ENCODE measurements around the gene NPC1L1. TPM values are rescaled to one million over a fixed set of nuclear protein-coding genes. Genes with fewer than 3 reads are reported as not detected.

The NPC1L1 gene
- total and polyA plus RNA-seq, 2 of the 4 experiments (the other 2 are of a cell fraction), result 0.07 TPM; not detected in 1

DNA sequence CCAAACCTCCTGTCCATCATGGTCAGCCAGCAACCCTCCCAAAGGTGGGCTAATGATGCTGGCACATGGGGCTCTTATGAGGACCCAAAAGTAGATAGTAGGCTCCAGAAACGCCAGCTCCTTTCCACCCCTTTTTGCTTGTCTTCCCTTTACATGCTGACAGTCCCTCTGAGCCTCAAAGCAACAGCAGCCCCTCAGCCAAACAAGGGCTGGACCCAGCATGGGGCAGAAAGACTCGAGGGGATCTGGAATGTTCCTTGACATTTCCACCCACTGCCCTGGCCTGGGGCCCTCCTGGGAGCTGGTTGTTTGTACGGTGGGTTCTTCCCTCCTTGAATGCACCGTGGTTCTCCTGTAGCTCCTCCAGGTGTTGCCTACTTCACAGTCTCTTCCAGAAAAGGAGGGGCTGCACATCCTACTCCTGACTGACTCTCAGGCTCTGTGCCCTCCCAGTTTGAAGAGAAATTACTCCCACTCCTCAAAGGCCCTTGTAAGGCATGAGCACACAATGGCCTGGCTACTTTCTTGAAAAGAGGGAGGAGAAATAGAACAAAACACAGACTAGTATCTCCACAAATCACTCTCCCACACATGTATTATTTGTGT lies 29.2 kb downstream of the NPC1L1 start:
- H3K18ac ChIP-seq (ENCODE audit: low read depth, low read length), result no peak overlapping the region
- no peak for DNase-seq
- no peaks in the 10 kb centered on the region; the same call in 1 of the 2 replicates for H3K9me1 ChIP-seq (ENCODE audit: insufficient read depth, low read length)
- no peak overlapping the region for H2AK9ac ChIP-seq (replicated peaks; ENCODE audit: low read depth, low read length, poor library complexity)
- no peak overlapping the region for H2AFZ ChIP-seq (replicated peaks; ENCODE audit: low read length, poor library complexity)
- H3K79me1 ChIP-seq (ENCODE audit: low read depth in 1 of 2, low read length in 2 of 2), result no peaks in the 10 kb centered on the region
- H3K27ac ChIP-seq (ENCODE audit: insufficient read depth, low read length), result no peak overlapping the region
- H2BK20ac ChIP-seq (ENCODE audit: low read depth, low read length), result no peak overlapping the region
- no peak overlapping the region for H3K56ac ChIP-seq (ENCODE audit: extremely low read depth, insufficient read depth, low read length)
- no peak overlapping the region for H4K5ac ChIP-seq (ENCODE audit: low read depth, low read length)
- no peaks in the 10 kb centered on the region for H3K36me3 ChIP-seq (ENCODE audit: control insufficient read depth, insufficient read depth, low read length)
- intact Hi-C loops (cut with micrococcal nuclease) (no loop called here), in situ Hi-C loops (cut with MboI; ENCODE audit: low sequenced_read_pairs) (no loop called here), dilution Hi-C loops (cut with HindIII; ENCODE audit: low sequenced_read_pairs, unreplicated experiment) (no loop called here)
- TF ChIP-seq CHD1 (IDR thresholded peaks at IDR 0.05; ENCODE audit: low read depth, low read length), result no peak
- TF ChIP-seq POLR2A (IDR thresholded peaks at IDR 0.05; ENCODE audit: low read depth, low read length), result no peak
- no peak for TF ChIP-seq BHLHE40 (IDR thresholded peaks at IDR 0.05; ENCODE audit: low read depth, low read length)
- TF ChIP-seq MAZ (IDR thresholded peaks at IDR 0.05; ENCODE audit: borderline replicate concordance, low read depth, low read length), result no peak
- TF ChIP-seq, protein P1, sequence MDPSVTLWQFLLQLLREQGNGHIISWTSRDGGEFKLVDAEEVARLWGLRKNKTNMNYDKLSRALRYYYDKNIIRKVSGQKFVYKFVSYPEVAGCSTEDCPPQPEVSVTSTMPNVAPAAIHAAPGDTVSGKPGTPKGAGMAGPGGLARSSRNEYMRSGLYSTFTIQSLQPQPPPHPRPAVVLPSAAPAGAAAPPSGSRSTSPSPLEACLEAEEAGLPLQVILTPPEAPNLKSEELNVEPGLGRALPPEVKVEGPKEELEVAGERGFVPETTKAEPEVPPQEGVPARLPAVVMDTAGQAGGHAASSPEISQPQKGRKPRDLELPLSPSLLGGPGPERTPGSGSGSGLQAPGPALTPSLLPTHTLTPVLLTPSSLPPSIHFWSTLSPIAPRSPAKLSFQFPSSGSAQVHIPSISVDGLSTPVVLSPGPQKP (IDR thresholded peaks at IDR 0.05; ENCODE audit: borderline replicate concordance, low read depth, low read length), result no peak
- no peak for TF ChIP-seq RCOR1 (IDR thresholded peaks at IDR 0.05; ENCODE audit: insufficient replicate concordance, low read length)
- no peak for TF ChIP-seq RAD21 (IDR thresholded peaks at IDR 0.05; ENCODE audit: low read length)
- TF ChIP-seq FOS (IDR thresholded peaks at IDR 0.05; ENCODE audit: low read depth, low read length), result no peak
- no peak for TF ChIP-seq SMC3 (IDR thresholded peaks at IDR 0.05; ENCODE audit: low read depth, low read length)
- no peak for TF ChIP-seq MXI1 (IDR thresholded peaks at IDR 0.05; ENCODE audit: borderline replicate concordance, low read depth, low read length)
- TF ChIP-seq MAFK (IDR thresholded peaks at IDR 0.05; ENCODE audit: low read depth, low read length), result no peak
- no peak for TF ChIP-seq RFX5 (IDR thresholded peaks at IDR 0.05; ENCODE audit: low read depth, low read length)
- no peak overlapping the region for H2AK5ac ChIP-seq (ENCODE audit: low read depth, low read length)
- no peak overlapping the region for H4K91ac ChIP-seq (ENCODE audit: insufficient read depth, low read depth, low read length)
- no peak overlapping the region for H2BK15ac ChIP-seq (ENCODE audit: low read depth, low read length)
- WGBS, 2 experiments (ENCODE audit: extremely low coverage in 2 of 2, insufficient read length in 1 of 2), result 17% methylated on average over 1 of the region's 4 CpGs; no CpG with 5 or more reads in 1 of the 2 experiments
- no peak overlapping the region for H3K4ac ChIP-seq (ENCODE audit: low read depth, low read length)
- H2BK120ac ChIP-seq (ENCODE audit: low read depth, low read length), result no peak overlapping the region
- H3K9ac ChIP-seq (ENCODE audit: low read depth, low read length), result no peak overlapping the region
- peaks cover 14% of the 10 kb centered on the region for H3K27me3 ChIP-seq (ENCODE audit: control insufficient read depth, insufficient read depth, low read length)
- no peak overlapping the region for H3K4me2 ChIP-seq (ENCODE audit: low read depth, low read length)
- no peak for ATAC-seq (ENCODE audit: low read depth)
- no TSS peak for BruUV-seq (replicated peaks)
- ChIA-PET CTCF (interaction anchor here (1.5 kb wide), 1 partner anchor 23 kb away, joined by 4 read pairs; no protein-coding TSS in a partner anchor), POLR2A (ENCODE audit: unreplicated experiment) (no interaction called here)
- H2BK5ac ChIP-seq (ENCODE audit: low read depth, low read length, poor library complexity, severe bottlenecking), result no peak overlapping the region
- H3K14ac ChIP-seq (replicated peaks; ENCODE audit: low read depth, low read length), result no peak overlapping the region
- H4K8ac ChIP-seq (ENCODE audit: low read depth in 2 of 2, low read length in 2 of 2), result no peak overlapping the region
- no peaks in the 10 kb centered on the region for H3K4me1 ChIP-seq (ENCODE audit: control insufficient read depth, insufficient read depth, low read length)
- H3K9me3 ChIP-seq (ENCODE audit: control insufficient read depth, insufficient read depth, low read length), result peaks cover 7% of the 10 kb centered on the region
- no peak overlapping the region for H3K4me3 ChIP-seq (ENCODE audit: insufficient read depth, low read depth, low read length)
- H3K23ac ChIP-seq (ENCODE audit: low read depth, low read length), result no peak overlapping the region
- no peaks in the 10 kb centered on the region for H4K20me1 ChIP-seq (ENCODE audit: insufficient read depth, low read length)
